Measurements from ENCODE around the gene RPUSD4.

Gene RPUSD4

DNA sequence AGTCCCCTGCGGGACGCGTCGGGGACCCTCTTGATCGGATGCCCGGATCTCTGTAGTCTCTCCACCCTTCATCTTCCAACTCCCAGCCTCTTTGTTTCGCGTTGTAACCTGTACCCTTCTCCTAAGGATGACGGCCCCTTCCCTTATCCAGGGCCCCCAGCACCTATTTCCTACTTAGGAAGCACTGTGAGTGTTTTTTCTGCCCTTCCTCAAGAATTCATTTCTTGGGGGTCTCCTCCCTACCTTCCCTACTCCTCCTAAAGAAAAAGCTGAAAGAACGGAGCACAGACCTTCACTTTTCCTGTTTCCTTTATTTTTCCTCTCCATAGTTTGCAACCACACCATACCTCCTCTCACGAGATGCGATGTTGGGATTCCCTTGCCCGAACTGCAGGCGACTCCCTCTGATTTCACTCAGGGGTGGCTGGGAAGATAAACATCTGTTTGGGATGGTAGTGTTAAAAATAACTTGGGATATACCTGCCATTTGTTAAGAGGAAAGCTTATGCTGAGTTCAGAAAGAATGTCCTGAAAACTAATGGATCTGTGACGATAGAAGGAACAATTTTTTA lies 725 bp upstream of the RPUSD4 start:
- no peak for TF ChIP-seq EZH2phosphoT487 (IDR thresholded peaks at IDR 0.05; ENCODE audit: borderline replicate concordance, low read length)
- TF ChIP-seq, protein P1, sequence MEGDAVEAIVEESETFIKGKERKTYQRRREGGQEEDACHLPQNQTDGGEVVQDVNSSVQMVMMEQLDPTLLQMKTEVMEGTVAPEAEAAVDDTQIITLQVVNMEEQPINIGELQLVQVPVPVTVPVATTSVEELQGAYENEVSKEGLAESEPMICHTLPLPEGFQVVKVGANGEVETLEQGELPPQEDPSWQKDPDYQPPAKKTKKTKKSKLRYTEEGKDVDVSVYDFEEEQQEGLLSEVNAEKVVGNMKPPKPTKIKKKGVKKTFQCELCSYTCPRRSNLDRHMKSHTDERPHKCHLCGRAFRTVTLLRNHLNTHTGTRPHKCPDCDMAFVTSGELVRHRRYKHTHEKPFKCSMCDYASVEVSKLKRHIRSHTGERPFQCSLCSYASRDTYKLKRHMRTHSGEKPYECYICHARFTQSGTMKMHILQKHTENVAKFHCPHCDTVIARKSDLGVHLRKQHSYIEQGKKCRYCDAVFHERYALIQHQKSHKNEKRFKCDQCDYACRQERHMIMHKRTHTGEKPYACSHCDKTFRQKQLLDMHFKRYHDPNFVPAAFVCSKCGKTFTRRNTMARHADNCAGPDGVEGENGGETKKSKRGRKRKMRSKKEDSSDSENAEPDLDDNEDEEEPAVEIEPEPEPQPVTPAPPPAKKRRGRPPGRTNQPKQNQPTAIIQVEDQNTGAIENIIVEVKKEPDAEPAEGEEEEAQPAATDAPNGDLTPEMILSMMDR (IDR thresholded peaks at IDR 0.05; ENCODE audit: low read depth, low read length, poor library complexity, severe bottlenecking): no peak
- Histone ChIP-seq H3K79me2 (ENCODE audit: control insufficient read depth, low read length) (peaks cover 67% of the 10 kb centered on the region), H3K4me2 (ENCODE audit: low read length) (peak overlapping the region; percentile 94), H3K4me1 (ENCODE audit: control insufficient read depth, low read length) (peaks cover 21% of the 10 kb centered on the region), H3F3A (ENCODE audit: control insufficient read depth, insufficient read depth) (no peaks in the 10 kb centered on the region), H4K20me1 (ENCODE audit: control insufficient read depth, insufficient read depth, low read depth, low read length) (0 out of 2 replicates have a peak, but pooled peaks cover 3% of the 10 kb centered on the region), H3K9me3 (ENCODE audit: control insufficient read depth, insufficient read depth, low read length) (no peaks in the 10 kb centered on the region), H3K4me3 (ENCODE audit: low read length) (peak overlapping the region; percentile 89), H3K36me3 (ENCODE audit: control insufficient read depth, low read length) (peaks cover 28% of the 10 kb centered on the region), H3K9me2 (replicated peaks; ENCODE audit: control insufficient read depth, low read length) (no peaks in the 10 kb centered on the region), H3K27ac (ENCODE audit: low read depth, low read length) (no peak overlapping the region), H3K27me3 (ENCODE audit: control insufficient read depth, low read length) (no peaks in the 10 kb centered on the region)

DNA sequence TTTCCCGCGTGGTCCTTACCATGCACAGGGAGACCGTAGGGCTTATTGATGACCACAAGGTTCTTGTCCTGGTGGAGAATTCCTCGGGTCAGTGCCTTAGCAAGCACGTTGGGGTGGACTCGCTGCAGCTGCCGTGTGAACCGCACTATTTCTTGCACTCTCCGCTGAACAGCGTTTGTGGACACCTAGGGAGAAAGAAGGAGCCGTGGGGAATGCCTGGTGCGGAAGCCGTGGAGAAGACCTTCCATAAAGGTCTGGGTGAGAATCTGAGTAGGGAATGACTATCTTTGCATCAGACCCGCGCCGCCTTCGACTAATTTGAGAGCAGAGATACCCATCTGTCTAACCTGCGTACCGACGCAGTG lies 597 bp downstream of the RPUSD4 start:
- H3K9me2 ChIP-seq (replicated peaks; ENCODE audit: control insufficient read depth, low read length): no peaks in the 10 kb centered on the region
- TF ChIP-seq EZH2phosphoT487 (IDR thresholded peaks at IDR 0.05; ENCODE audit: borderline replicate concordance, low read length): no peak
- TF ChIP-seq, protein P1 (IDR thresholded peaks at IDR 0.05; ENCODE audit: low read depth, low read length, poor library complexity, severe bottlenecking): no peak
- H4K20me1 ChIP-seq (ENCODE audit: control insufficient read depth, insufficient read depth, low read depth, low read length): no peaks in the 10 kb centered on the region
- peak overlapping the region; percentile 89 for H3K4me3 ChIP-seq (ENCODE audit: low read length)
- H3K79me2 ChIP-seq (ENCODE audit: control insufficient read depth, low read length): peaks cover 55% of the 10 kb centered on the region
- H3K27ac ChIP-seq (ENCODE audit: low read depth, low read length): no peak overlapping the region
- H3K4me2 ChIP-seq (ENCODE audit: low read length): peak overlapping the region; percentile 74
- no peaks in the 10 kb centered on the region for H3K9me3 ChIP-seq (ENCODE audit: control insufficient read depth, insufficient read depth, low read length)
- peaks cover 38% of the 10 kb centered on the region for H3K36me3 ChIP-seq (ENCODE audit: control insufficient read depth, low read length)
- H3K4me1 ChIP-seq (ENCODE audit: control insufficient read depth, low read length): peaks cover 16% of the 10 kb centered on the region
- no peaks in the 10 kb centered on the region for H3F3A ChIP-seq (ENCODE audit: control insufficient read depth, insufficient read depth)
- H3K27me3 ChIP-seq (ENCODE audit: control insufficient read depth, low read length): no peaks in the 10 kb centered on the region

DNA sequence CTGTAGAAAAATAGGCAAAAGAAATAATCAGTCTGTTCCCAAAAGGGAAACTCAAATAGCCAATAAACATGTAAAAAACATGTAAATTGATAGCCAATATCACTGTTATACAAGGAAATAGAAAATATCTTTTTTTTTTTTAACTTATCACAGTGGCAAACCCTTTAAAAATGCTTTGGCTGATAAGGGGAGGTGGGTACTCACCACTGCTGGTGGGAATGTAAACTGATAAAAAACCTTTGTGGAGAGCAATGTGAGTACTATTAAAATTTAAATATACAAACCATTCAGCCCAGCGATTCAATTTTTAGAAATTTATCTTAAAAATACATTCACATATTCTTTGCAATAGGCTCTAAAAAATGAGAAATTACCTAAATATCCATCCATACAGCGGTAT lies 3.6 kb downstream of the RPUSD4 start:
- Histone ChIP-seq H3K36me3 (ENCODE audit: control insufficient read depth, low read length) (peaks cover 67% of the 10 kb centered on the region), H3K27me3 (ENCODE audit: control insufficient read depth, low read length) (no peaks in the 10 kb centered on the region), H3K4me1 (ENCODE audit: control insufficient read depth, low read length) (peaks cover 15% of the 10 kb centered on the region), H3K79me2 (ENCODE audit: control insufficient read depth, low read length) (peaks cover 33% of the 10 kb centered on the region), H3K27ac (ENCODE audit: low read depth, low read length) (no peak overlapping the region), H3K4me3 (ENCODE audit: low read length) (no peak overlapping the region), H4K20me1 (ENCODE audit: control insufficient read depth, insufficient read depth, low read depth, low read length) (no peaks in the 10 kb centered on the region), H3K9me2 (replicated peaks; ENCODE audit: control insufficient read depth, low read length) (no peaks in the 10 kb centered on the region), H3K9me3 (ENCODE audit: control insufficient read depth, insufficient read depth, low read length) (no peaks in the 10 kb centered on the region), H3K4me2 (ENCODE audit: low read length) (no peak overlapping the region), H3F3A (ENCODE audit: control insufficient read depth, insufficient read depth) (no peaks in the 10 kb centered on the region)
- TF ChIP-seq, protein P1 (IDR thresholded peaks at IDR 0.05; ENCODE audit: low read depth, low read length, poor library complexity, severe bottlenecking): no peak
- TF ChIP-seq EZH2phosphoT487 (IDR thresholded peaks at IDR 0.05; ENCODE audit: borderline replicate concordance, low read length): no peak

All from DOHH2 (cell line).